Measurements from ENCODE around the gene RTN1. TPM values are rescaled to one million over a fixed set of nuclear protein-coding genes. Genes with fewer than 3 reads are reported as not detected.

Gene RTN1
- total RNA-seq, 1 donor from 2014 or later: 2.1 TPM

- no peaks in the 10 kb centered on the region for H3K27me3 Mint-ChIP-seq (ENCODE audit: unreplicated experiment)
- no peak overlapping the region for H3K27ac Mint-ChIP-seq (ENCODE audit: unreplicated experiment)
- H3K4me3 Mint-ChIP-seq (ENCODE audit: unreplicated experiment): no peak overlapping the region
- no peak for DNase-seq (ENCODE audit: low spot score)
- peaks cover 23% of the 10 kb centered on the region for H3K4me1 Mint-ChIP-seq (ENCODE audit: unreplicated experiment)
- H3K9me3 Mint-ChIP-seq (ENCODE audit: unreplicated experiment): no peaks in the 10 kb centered on the region
- no peak for TF ChIP-seq CTCF (IDR thresholded peaks at IDR 0.05; ENCODE audit: unreplicated experiment)
- no peaks in the 10 kb centered on the region for H3K36me3 Mint-ChIP-seq (ENCODE audit: low read depth, unreplicated experiment)
Observed at GRCh38 chr14:59850458-59850857, 20.1 kb downstream of the RTN1 start.

DNA sequence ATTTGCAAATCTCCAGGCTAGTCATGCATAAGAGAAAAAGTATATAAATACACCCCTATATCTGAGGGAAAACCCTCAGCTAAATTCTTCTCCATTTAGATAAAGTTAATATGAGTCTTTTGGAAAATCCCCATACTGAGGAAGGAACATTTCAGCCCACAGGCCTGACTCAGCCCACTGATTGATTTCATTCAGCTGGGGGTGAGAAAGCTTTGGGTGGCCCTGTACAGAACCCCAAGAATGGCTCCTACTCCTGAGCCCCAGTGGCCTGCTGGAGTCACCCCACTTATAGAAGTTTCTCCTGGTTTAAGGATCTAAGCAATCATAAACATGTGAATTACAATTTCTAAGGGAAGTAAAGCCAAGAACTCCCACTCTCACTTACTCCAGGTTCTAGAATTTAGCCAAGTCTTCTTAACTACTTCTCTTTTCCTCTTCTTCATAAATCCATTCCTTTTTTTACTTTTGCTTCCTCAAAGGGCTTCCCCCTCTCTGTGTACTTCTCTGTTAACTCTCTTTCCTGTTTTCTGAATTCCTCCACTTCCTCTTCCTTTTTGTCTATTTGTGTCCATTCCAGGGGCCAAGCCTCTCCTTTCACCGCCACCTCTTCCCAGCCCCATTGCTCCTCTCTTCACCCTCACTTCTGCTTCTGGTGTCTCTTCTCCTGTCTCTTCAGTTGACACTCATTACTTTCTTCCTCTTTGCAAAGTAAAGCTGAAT is 21.0 kb downstream of the RTN1 start:
- H3K27ac Mint-ChIP-seq (ENCODE audit: unreplicated experiment): peak overlapping the region; percentile 1
- no peak for TF ChIP-seq CTCF (IDR thresholded peaks at IDR 0.05; ENCODE audit: unreplicated experiment)
- H3K36me3 Mint-ChIP-seq (ENCODE audit: low read depth, unreplicated experiment): no peaks in the 10 kb centered on the region
- peaks cover 23% of the 10 kb centered on the region for H3K4me1 Mint-ChIP-seq (ENCODE audit: unreplicated experiment)
- H3K4me3 Mint-ChIP-seq (ENCODE audit: unreplicated experiment): no peak overlapping the region
- H3K9me3 Mint-ChIP-seq (ENCODE audit: unreplicated experiment): no peaks in the 10 kb centered on the region
- DNase-seq (ENCODE audit: low spot score): no peak
- no peaks in the 10 kb centered on the region for H3K27me3 Mint-ChIP-seq (ENCODE audit: unreplicated experiment)

DNA sequence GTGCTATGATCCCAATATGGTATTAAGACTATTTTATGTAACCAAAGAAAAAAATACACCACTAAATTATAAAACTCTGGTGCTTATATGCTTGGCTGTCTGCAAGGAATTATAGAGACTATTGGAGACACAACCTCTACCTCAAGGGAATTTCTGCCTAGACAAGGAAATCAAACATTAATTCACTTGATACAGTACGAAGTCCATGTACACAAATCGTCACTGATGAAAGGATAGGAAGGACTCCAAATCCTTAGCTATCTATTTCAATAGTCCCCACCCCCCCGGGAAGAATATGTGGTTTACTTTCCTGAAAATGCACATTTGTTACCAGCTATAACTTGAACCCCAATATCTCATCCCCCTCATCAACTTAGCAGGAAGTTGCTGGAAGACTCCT is 21.9 kb downstream of the RTN1 start:
- Mint-ChIP-seq H3K4me1 (ENCODE audit: unreplicated experiment) (peaks cover 23% of the 10 kb centered on the region), H3K27ac (ENCODE audit: unreplicated experiment) (no peak overlapping the region), H3K4me3 (ENCODE audit: unreplicated experiment) (no peak overlapping the region), H3K36me3 (ENCODE audit: low read depth, unreplicated experiment) (no peaks in the 10 kb centered on the region), H3K27me3 (ENCODE audit: unreplicated experiment) (no peaks in the 10 kb centered on the region), H3K9me3 (ENCODE audit: unreplicated experiment) (no peaks in the 10 kb centered on the region)
- no peak for DNase-seq (ENCODE audit: low spot score)
- no peak for TF ChIP-seq CTCF (IDR thresholded peaks at IDR 0.05; ENCODE audit: unreplicated experiment)

DNA sequence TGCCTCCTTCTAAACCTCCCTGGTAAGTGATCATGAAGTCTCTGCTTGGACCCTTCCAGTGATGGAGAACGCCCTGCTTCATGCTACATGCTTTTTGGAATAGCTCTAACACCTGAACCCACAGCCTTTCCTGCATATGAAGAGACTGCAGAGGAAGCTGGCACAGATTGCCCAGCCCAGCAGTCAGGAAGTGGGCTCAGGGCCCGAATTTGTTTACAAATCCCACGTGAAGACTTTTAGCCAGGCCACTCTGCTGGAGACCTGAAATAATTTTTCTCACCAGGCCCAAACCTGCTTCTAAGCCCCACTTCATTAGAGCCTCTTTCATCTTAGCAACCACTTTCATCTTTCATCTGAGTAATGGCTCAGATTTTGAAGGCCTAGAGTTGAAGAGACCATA is 22.9 kb downstream of the RTN1 start:
- Mint-ChIP-seq H3K4me1 (ENCODE audit: unreplicated experiment) (peaks cover 23% of the 10 kb centered on the region), H3K4me3 (ENCODE audit: unreplicated experiment) (no peak overlapping the region), H3K27ac (ENCODE audit: unreplicated experiment) (no peak overlapping the region), H3K9me3 (ENCODE audit: unreplicated experiment) (no peaks in the 10 kb centered on the region), H3K36me3 (ENCODE audit: low read depth, unreplicated experiment) (no peaks in the 10 kb centered on the region), H3K27me3 (ENCODE audit: unreplicated experiment) (no peaks in the 10 kb centered on the region)
- DNase-seq (ENCODE audit: low spot score): no peak
- TF ChIP-seq CTCF (IDR thresholded peaks at IDR 0.05; ENCODE audit: unreplicated experiment): no peak

DNA sequence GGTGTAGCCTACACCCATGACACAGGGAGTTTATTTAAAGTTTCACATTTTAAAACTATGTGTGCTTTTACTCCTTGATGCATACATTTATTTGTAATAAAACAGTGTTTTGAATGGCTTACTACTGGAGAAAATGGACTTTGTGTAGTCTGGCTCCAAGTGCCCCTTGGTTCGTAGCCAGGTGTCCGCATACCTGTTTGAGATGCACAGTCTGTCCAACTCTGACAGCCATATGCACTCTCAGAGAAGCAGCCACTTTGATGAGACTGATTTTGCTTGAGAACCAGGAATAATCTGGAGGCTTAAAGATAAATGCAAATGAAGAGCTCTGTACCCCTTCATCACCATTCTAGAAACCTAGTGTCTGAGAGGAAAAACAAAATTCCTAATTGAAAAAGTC is 24.0 kb downstream of the RTN1 start:
- Mint-ChIP-seq H3K36me3 (ENCODE audit: low read depth, unreplicated experiment) (no peaks in the 10 kb centered on the region), H3K4me1 (ENCODE audit: unreplicated experiment) (peaks cover 23% of the 10 kb centered on the region)

More for the DNA sequence above, 24.0 kb downstream of the RTN1 start:
- DNase-seq (ENCODE audit: low spot score): no peak
- Mint-ChIP-seq H3K27me3 (ENCODE audit: unreplicated experiment) (no peaks in the 10 kb centered on the region), H3K4me3 (ENCODE audit: unreplicated experiment) (no peak overlapping the region), H3K9me3 (ENCODE audit: unreplicated experiment) (no peaks in the 10 kb centered on the region), H3K27ac (ENCODE audit: unreplicated experiment) (no peak overlapping the region)
- TF ChIP-seq CTCF (IDR thresholded peaks at IDR 0.05; ENCODE audit: unreplicated experiment): no peak
